DND-41 (cell line): ENCODE measurements around the gene RNF144A.
A peak's percentile ranks its signal among the peaks of the same experiment; 100 is the strongest.

Experiments
- ATAC-seq: fragments of 200-7000 bp; cut with Tn5 transposase; 3 replicates; pipeline ENCODE4 v1.9.1; 2021; ENCODE audit warnings: low read depth; ENCODE audit not compliant: insufficient read depth
- DNase-seq: peaks from one replicate; pipeline ENCODE4 v3.0.0-alpha.2; 2020
- H2AFZ ChIP-seq: 2 replicates; pipeline ENCODE4 v1.6.0; 2012; ENCODE audit warnings: low read depth, low read length
- H3K27ac ChIP-seq: 2 replicates; pipeline ENCODE4 v1.5.1; 2012; ENCODE audit warnings: low read length, inconsistent platforms
- H3K27me3 ChIP-seq: fragments of 200-600 bp; sonication (generic); 2 replicates; pipeline ENCODE4 v1.6.0; 2012; ENCODE audit warnings: low read length, mild to moderate bottlenecking, inconsistent platforms; ENCODE audit not compliant: insufficient read depth, poor library complexity
- H3K36me3 ChIP-seq: 2 replicates; pipeline ENCODE4 v1.5.1; 2012; ENCODE audit warnings: low read length, inconsistent platforms; ENCODE audit not compliant: insufficient read depth
- H3K4me1 ChIP-seq: 2 replicates; pipeline ENCODE4 v1.5.1; 2012; ENCODE audit warnings: mild to moderate bottlenecking, low read length; ENCODE audit not compliant: insufficient read depth
- H3K4me2 ChIP-seq: 2 replicates; pipeline ENCODE4 v1.6.0; 2012; ENCODE audit warnings: mild to moderate bottlenecking, moderate library complexity, low read length, inconsistent platforms; ENCODE audit not compliant: insufficient read depth
- H3K4me3 ChIP-seq, 2 experiments: fragments of 200-600 bp in 1 of 2; shearing (Covaris generic) in 1 of 2; 2 replicates each; pipeline ENCODE4 v1.5.1; 2012 to 2016; ENCODE audit warnings: inconsistent platforms in 2 of 2, low read length in 2 of 2, mild to moderate bottlenecking in 2 of 2, low read depth in 1 of 2, moderate library complexity in 1 of 2
- H3K79me2 ChIP-seq: 2 replicates; pipeline ENCODE4 v1.6.0; 2012; ENCODE audit warnings: low read length, inconsistent platforms; ENCODE audit not compliant: insufficient read depth
- H3K9ac ChIP-seq: 2 replicates; pipeline ENCODE4 v1.6.0; 2012; ENCODE audit warnings: low read depth, mild to moderate bottlenecking, inconsistent platforms, low read length, moderate library complexity
- H3K9me3 ChIP-seq: 2 replicates; pipeline ENCODE4 v1.5.1; 2012; ENCODE audit warnings: low read length, moderate library complexity, mild to moderate bottlenecking, inconsistent platforms; ENCODE audit not compliant: insufficient read depth, severe bottlenecking
- H4K20me1 ChIP-seq: 2 replicates; pipeline ENCODE4 v1.6.0; 2012; ENCODE audit warnings: low read length; ENCODE audit not compliant: insufficient read depth
- EZH2 ChIP-seq: IDR thresholded peaks from 3 replicates; pipeline ENCODE4 v1.6.1; 2012; ENCODE audit warnings: borderline replicate concordance, low read depth, mild to moderate bottlenecking, moderate library complexity, low read length, inconsistent platforms; ENCODE audit not compliant: severe bottlenecking
- TF ChIP-seq, protein P1 (sequence below): IDR thresholded peaks from 2 replicates; pipeline ENCODE4 v1.5.1; 2012; ENCODE audit warnings: borderline replicate concordance, low read length, moderate library complexity, mild to moderate bottlenecking; ENCODE audit not compliant: poor library complexity, severe bottlenecking; ENCODE audit errors: extremely low read depth

RNF144A gene

DNA sequence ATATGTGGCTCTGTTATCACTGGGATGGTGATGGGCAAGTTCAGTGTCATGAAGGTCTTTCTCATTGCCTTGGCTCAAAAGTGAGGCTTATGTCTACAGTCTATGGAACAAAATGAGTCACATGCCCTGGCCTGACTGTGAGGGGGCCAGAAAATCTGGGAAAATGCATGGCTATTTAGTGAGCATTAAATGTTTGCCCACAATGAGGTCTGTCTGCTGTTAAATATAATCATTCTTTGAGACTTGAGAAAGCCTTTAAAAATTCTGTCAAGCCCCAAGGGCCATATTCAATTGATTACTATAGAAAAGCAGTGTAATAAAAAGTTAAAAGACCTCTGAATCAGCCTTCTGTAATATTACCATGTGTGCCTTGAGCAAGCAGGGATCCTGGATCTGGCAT is 5.5 kb upstream of the RNF144A start:
- TF ChIP-seq, protein P1, sequence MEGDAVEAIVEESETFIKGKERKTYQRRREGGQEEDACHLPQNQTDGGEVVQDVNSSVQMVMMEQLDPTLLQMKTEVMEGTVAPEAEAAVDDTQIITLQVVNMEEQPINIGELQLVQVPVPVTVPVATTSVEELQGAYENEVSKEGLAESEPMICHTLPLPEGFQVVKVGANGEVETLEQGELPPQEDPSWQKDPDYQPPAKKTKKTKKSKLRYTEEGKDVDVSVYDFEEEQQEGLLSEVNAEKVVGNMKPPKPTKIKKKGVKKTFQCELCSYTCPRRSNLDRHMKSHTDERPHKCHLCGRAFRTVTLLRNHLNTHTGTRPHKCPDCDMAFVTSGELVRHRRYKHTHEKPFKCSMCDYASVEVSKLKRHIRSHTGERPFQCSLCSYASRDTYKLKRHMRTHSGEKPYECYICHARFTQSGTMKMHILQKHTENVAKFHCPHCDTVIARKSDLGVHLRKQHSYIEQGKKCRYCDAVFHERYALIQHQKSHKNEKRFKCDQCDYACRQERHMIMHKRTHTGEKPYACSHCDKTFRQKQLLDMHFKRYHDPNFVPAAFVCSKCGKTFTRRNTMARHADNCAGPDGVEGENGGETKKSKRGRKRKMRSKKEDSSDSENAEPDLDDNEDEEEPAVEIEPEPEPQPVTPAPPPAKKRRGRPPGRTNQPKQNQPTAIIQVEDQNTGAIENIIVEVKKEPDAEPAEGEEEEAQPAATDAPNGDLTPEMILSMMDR: no peak
- TF ChIP-seq EZH2: no peak
- ATAC-seq (no peak), DNase-seq (no peak)
- Histone ChIP-seq H3K36me3 (peaks cover 49% of the 10 kb centered on the region), H3K27ac (peak overlapping the region; percentile 93), H3K9me3 (no peaks in the 10 kb centered on the region), H4K20me1 (no peaks in the 10 kb centered on the region), H3K27me3 (no peaks in the 10 kb centered on the region), H3K79me2 (peaks cover 54% of the 10 kb centered on the region), H3K9ac (peak overlapping the region; percentile 51), H3K4me2 (peak overlapping the region; percentile 61), H2AFZ (no peak overlapping the region), H3K4me3 (peak overlapping the region in 1 of 2 experiments; percentile 38; a peak in 1 of 4 replicates), H3K4me1 (peaks cover 85% of the 10 kb centered on the region)

DNA sequence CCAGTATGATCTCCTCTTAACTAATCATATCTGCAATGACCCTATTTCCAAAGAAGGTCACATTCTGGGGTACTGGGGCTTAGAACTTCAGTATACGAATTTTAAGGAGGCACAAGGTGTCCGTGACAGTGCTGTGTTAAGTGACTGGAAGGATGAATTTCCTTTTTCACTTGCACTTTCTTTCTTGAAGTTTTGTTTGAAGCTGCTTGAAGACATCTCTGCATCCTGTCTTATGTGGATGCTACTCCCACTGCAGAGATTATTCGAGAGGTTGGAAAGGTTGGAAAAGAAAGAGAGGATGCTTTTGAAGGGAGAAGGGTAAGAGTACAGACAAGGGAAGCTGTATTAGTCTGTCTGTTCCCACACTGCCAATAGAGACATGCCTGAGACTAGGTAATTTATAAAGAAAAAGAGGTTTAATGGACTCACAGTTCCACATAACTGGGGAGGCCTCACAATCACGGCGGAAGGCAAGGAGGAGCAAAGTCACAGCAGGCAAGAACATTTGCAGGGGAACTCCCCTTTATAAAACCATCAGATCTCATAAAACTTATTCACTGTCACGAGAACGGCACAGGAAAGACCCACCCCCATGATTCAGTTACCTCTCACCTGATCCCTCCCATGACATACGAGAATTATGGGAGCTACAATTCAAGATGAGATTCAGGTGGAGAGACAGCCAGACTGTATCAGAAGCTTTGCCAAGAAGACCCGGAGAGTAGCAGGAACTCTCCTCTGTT is 3.6 kb upstream of the RNF144A start:
- Histone ChIP-seq H3K79me2 (peaks cover 61% of the 10 kb centered on the region), H3K4me1 (peaks cover 81% of the 10 kb centered on the region), H3K27me3 (no peaks in the 10 kb centered on the region), H3K4me3 (no peak overlapping the region), H3K27ac (peak overlapping the region; percentile 93), H3K4me2 (no peak overlapping the region), H3K36me3 (peaks cover 38% of the 10 kb centered on the region), H4K20me1 (no peaks in the 10 kb centered on the region), H2AFZ (no peak overlapping the region), H3K9me3 (no peaks in the 10 kb centered on the region), H3K9ac (no peak overlapping the region)
- DNase-seq (no peak), ATAC-seq (no peak)
- TF ChIP-seq, protein P1: no peak
- TF ChIP-seq EZH2: no peak

DNA sequence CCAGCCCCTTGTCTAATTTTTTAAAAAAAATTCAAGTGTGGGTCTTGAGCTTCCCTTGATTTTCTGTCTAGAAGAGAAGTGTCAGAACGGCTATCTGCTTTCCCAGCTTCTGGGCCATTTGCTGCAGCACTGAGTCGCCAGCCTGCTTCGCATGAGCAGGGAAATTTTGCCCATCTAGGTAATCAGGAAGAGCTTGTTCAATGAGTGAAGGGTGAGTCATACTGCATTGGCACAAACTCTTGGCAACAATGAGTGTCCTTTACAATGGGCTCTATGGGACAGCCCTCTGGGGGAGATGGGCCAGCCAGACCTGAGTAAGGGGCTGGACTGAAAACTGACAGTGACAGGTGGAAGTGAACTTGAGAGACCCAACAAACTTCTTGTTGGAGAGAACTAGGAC is 2.4 kb upstream of the RNF144A start:
- ATAC-seq (no peak), DNase-seq (no peak)
- H3K9ac ChIP-seq: no peak overlapping the region
- peaks cover 11% of the 10 kb centered on the region; the same call in 1 of the 2 replicates for H4K20me1 ChIP-seq
- TF ChIP-seq EZH2: no peak
- TF ChIP-seq, protein P1: no peak
- no peak overlapping the region for H2AFZ ChIP-seq
- peak overlapping the region; percentile 55 for H3K27ac ChIP-seq
- H3K36me3 ChIP-seq: peaks cover 50% of the 10 kb centered on the region
- no peaks in the 10 kb centered on the region for H3K27me3 ChIP-seq
- H3K4me1 ChIP-seq: peaks cover 81% of the 10 kb centered on the region
- H3K4me3 ChIP-seq: no peak overlapping the region
- H3K9me3 ChIP-seq: no peaks in the 10 kb centered on the region
- peaks cover 74% of the 10 kb centered on the region for H3K79me2 ChIP-seq
- no peak overlapping the region for H3K4me2 ChIP-seq
